OCI-LY7 (cell line): ENCODE results near the gene EPHB1. TPM values are rescaled to one million over a fixed set of nuclear protein-coding genes. Genes with fewer than 3 reads are reported as not detected.

Experiments used
- BruUV-seq: library from RNA; stranded (reverse); fragments of 400-500 nt; replicated peaks from 2 replicates; lab custom pipeline; 2021; lab: Mats Ljungman, UMichigan
- CTCF ChIA-PET: fragments of 300-600 bp; sonication (Branson Sonifier 250); formaldehyde crosslinking; loops from one replicate; lab custom pipeline; 2022; ENCODE audit warnings: antibody characterized with exemption; ENCODE audit not compliant: unreplicated experiment; lab: Charles Lee
- POLR2A ChIA-PET: fragments of 300-600 bp; sonication (Branson Sonifier 250); formaldehyde crosslinking; loops from one replicate; lab custom pipeline; 2022; ENCODE audit warnings: antibody characterized with exemption; lab: Charles Lee
- DNase-seq: peaks from one replicate; pipeline ENCODE4 v3.0.0-alpha.2; 2015; ENCODE audit warnings: low spot score
- H2AFZ ChIP-seq: fragments of 200-600 bp; sonication (generic), shearing (Covaris generic); 2 replicates; pipeline ENCODE4 v1.6.1; 2014; ENCODE audit warnings: mild to moderate bottlenecking, antibody characterized with exemption, low read length, moderate library complexity
- H3K27ac ChIP-seq: fragments of 200-600 bp; sonication (generic); 2 replicates; pipeline ENCODE4 v1.5.1; 2014; ENCODE audit warnings: mixed run types, low read depth, mild to moderate bottlenecking, moderate library complexity, low read length, inconsistent platforms; ENCODE audit not compliant: poor library complexity, severe bottlenecking
- H3K36me3 ChIP-seq: fragments of 200-600 bp; sonication (generic); 2 replicates; pipeline ENCODE4 v1.6.1; 2014; ENCODE audit warnings: mild to moderate bottlenecking, antibody characterized with exemption, low read length, moderate library complexity, mixed read lengths; ENCODE audit not compliant: insufficient read depth
- H3K4me1 ChIP-seq: fragments of 200-600 bp; sonication (generic); 2 replicates; pipeline ENCODE4 v1.5.1; 2014; ENCODE audit warnings: mild to moderate bottlenecking, low read length; ENCODE audit not compliant: insufficient read depth, poor library complexity, severe bottlenecking
- H3K4me2 ChIP-seq: fragments of 200-600 bp; sonication (generic); 2 replicates; pipeline ENCODE4 v1.6.1; 2014; ENCODE audit warnings: mild to moderate bottlenecking, low read length
- H3K4me3 ChIP-seq: fragments of 200-600 bp; sonication (generic); 2 replicates; pipeline ENCODE4 v1.5.1; 2014; ENCODE audit warnings: mild to moderate bottlenecking, low read depth, low read length; ENCODE audit not compliant: poor library complexity, severe bottlenecking
- H3K79me2 ChIP-seq: fragments of 200-600 bp; sonication (generic); 2 replicates; pipeline ENCODE4 v1.6.1; 2016; ENCODE audit warnings: low read depth, mild to moderate bottlenecking, low read length, moderate library complexity, mixed read lengths; ENCODE audit not compliant: insufficient read depth
- H3K9me2 ChIP-seq: fragments of 200-600 bp; sonication (generic); 2 replicates; pipeline ENCODE4 v1.6.1; 2016; ENCODE audit warnings: mild to moderate bottlenecking, low read length, mixed read lengths; ENCODE audit not compliant: insufficient read depth
- H3K9me3 ChIP-seq: fragments of 200-600 bp; sonication (generic); 2 replicates; pipeline ENCODE4 v1.6.1; 2014; ENCODE audit warnings: mild to moderate bottlenecking, mixed run types, low read length, mixed read lengths
- H4K20me1 ChIP-seq: fragments of 200-600 bp; sonication (generic); 2 replicates; pipeline ENCODE4 v1.6.1; 2014; ENCODE audit warnings: mild to moderate bottlenecking, antibody characterized with exemption, low read length, moderate library complexity, mixed read lengths; ENCODE audit not compliant: insufficient read depth
- EZH2phosphoT487 ChIP-seq: fragments of 200-600 bp; sonication (generic); IDR thresholded peaks from 2 replicates; pipeline ENCODE4 v1.6.1; 2018; ENCODE audit warnings: low read depth, borderline replicate concordance, mild to moderate bottlenecking, mixed run types, antibody characterized with exemption, low read length, moderate library complexity, mixed read lengths
- intact Hi-C: fragments of 100-400 bp; cut with micrococcal nuclease; formaldehyde crosslinking; loops from one replicate; pipeline ENCODE4 v1.10.0; 2022; ENCODE audit not compliant: unreplicated experiment
- total RNA-seq, 2 experiments: library from RNA; depleted of rRNA in 1 of 2; stranded (reverse); fragments of >200 nt in 1 of 2; shearing (Covaris generic) in 1 of 2; gene quantifications; 2 replicates each; pipeline ENCODE4 v1.2.3, GENCODE V29; 2014 to 2022
- TF ChIP-seq, protein P1 (sequence below): fragments of 200-600 bp; sonication (generic); conservative IDR thresholded peaks from 2 replicates; pipeline ENCODE4 v1.5.1; 2014; ENCODE audit warnings: mild to moderate bottlenecking, antibody characterized with exemption, low read length, moderate library complexity, mixed read lengths

EPHB1 gene
- total RNA-seq, 2 experiments from 2014 or later, result 0.54 to 1.3 TPM

- DNase-seq, result no peak
- no peak overlapping the region for H3K4me2 ChIP-seq
- no TSS peak for BruUV-seq
- intact Hi-C loops, result no loop called here
- ChIA-PET POLR2A (no interaction called here), CTCF (no interaction called here)
- no peaks in the 10 kb centered on the region for H3K79me2 ChIP-seq
- H3K4me1 ChIP-seq, result no peaks in the 10 kb centered on the region
- H2AFZ ChIP-seq, result no peak overlapping the region
- H4K20me1 ChIP-seq, result no peaks in the 10 kb centered on the region
- H3K36me3 ChIP-seq, result no peaks in the 10 kb centered on the region
- no peak overlapping the region for H3K4me3 ChIP-seq
- H3K27ac ChIP-seq, result no peak overlapping the region
- no peaks in the 10 kb centered on the region for H3K9me2 ChIP-seq
- TF ChIP-seq EZH2phosphoT487, result no peak
- TF ChIP-seq, protein P1, sequence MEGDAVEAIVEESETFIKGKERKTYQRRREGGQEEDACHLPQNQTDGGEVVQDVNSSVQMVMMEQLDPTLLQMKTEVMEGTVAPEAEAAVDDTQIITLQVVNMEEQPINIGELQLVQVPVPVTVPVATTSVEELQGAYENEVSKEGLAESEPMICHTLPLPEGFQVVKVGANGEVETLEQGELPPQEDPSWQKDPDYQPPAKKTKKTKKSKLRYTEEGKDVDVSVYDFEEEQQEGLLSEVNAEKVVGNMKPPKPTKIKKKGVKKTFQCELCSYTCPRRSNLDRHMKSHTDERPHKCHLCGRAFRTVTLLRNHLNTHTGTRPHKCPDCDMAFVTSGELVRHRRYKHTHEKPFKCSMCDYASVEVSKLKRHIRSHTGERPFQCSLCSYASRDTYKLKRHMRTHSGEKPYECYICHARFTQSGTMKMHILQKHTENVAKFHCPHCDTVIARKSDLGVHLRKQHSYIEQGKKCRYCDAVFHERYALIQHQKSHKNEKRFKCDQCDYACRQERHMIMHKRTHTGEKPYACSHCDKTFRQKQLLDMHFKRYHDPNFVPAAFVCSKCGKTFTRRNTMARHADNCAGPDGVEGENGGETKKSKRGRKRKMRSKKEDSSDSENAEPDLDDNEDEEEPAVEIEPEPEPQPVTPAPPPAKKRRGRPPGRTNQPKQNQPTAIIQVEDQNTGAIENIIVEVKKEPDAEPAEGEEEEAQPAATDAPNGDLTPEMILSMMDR, result no peak
- H3K9me3 ChIP-seq, result no peaks in the 10 kb centered on the region
Measured at GRCh38 chr3:135147657-135148056, 352.6 kb downstream of the EPHB1 start.

DNA sequence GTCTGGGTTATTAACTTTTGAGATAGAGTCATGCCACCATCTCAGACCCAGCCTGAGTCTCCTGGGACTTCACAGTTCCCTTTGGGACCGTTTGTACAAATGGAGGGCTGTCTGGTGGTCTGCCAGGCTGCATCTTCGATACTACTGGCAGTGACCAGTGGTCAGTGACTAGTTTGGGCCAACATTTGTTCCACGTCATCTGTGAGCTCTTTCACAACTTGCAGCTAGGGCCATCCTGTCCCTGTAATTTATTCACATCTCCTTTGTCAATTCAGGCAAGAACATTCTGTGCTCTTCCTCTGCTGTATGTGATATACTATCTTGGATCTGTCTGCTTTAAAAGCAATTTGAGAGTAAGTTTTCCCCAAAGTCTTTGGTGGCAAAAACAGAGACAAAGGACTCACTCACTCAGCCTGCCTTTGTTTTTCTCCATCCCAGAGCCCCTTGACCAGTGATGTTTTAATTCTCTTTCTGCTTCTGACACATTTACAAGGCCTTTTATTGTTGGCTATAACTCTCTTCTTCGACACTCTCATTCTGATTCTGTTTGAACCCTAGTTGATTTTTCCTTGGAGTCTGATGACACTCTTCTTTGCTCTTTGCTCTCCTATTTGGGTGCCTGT lies 353.4 kb downstream of the EPHB1 start:
- H3K4me2 ChIP-seq, result no peak overlapping the region
- H2AFZ ChIP-seq, result no peak overlapping the region
- no peak overlapping the region for H3K27ac ChIP-seq
- TF ChIP-seq, protein P1, result no peak
- TF ChIP-seq EZH2phosphoT487, result no peak
- no TSS peak for BruUV-seq
- POLR2A ChIA-PET, result no interaction called here
- intact Hi-C loops, result no loop called here
- H3K9me3 ChIP-seq, result no peaks in the 10 kb centered on the region
- CTCF ChIA-PET, result no interaction called here
- H3K9me2 ChIP-seq, result no peaks in the 10 kb centered on the region
- no peak overlapping the region for H3K4me3 ChIP-seq
- no peaks in the 10 kb centered on the region for H4K20me1 ChIP-seq
- H3K36me3 ChIP-seq, result no peaks in the 10 kb centered on the region
- DNase-seq, result no peak
- no peaks in the 10 kb centered on the region for H3K4me1 ChIP-seq
- no peaks in the 10 kb centered on the region for H3K79me2 ChIP-seq
